Putamen (tissue), 1 donor: Measurements from ENCODE around the gene CYB561D2.

Experiments
- DNase-seq: peaks from one replicate; pipeline ENCODE4 v3.0.0-alpha.2; 2016; ENCODE audit warnings: low spot score

Gene CYB561D2

DNA sequence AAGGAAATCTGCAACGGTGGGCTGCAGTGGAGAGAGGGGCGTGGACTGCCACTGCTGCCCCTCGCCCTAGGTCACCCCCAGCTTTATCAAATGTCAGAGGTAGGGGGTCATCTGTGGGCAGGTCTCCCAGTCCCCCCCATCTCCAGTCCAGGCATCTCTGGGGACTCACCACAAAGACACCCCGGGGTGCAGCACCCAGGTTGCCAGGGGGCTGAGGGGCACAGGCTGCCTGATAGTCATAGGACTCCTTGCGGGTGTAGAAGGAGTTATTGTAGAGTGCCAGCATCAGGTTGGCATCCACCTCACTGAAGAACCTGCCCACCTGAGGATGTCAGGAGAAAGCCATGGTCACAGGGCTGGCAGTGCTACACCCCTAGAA is 15.2 kb downstream of the CYB561D2 start:
- DNase-seq, result no peak

DNA sequence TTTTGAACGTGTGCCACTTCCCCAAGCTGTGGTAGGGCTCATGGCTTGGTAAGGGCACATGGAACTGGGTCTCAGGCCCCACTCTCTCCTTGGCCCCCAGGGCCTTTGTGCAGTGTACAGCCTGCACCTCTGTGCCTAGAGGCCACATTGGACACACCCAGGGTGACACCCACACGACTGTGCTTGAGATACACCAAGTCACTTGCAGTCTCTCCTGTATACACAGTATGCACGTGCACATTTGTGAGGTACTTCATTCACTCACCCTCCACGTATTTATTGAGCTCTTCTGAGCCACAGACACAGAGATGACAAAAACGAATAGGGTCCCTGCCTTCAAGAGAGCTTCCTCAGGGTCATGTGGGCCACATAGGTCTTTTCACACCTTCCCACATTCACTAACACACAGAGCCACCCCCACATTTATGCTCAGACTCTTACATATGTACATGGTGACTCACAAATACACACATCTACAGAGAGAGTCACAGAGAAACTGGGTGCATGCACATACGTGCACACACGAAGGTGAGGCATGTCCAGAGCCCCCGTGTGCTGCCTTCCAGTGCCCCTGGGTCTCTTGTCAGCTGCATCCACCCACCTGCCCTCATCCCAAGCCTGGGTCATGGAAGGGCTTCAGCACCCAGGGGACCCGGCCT is 18.5 kb downstream of the CYB561D2 start:
- no peak for DNase-seq

DNA sequence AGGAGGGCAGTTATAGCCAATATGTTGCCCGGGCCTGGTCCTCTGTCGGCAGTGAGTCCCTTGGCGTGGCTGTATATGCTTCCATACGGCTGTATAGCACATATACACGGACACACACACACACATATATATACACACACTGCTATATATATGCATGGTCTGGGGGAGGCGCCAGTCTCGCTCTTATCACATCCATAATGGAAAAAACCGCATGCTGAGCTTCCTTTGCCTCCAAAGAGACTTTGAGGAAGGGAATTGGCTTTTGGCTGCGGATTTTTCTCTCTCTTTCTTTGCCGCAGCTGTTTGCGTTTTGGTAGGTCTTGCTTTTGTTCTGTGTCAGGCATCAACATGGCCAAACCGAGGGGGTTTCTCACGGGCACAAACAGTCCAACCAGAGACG is 19.9 kb downstream of the CYB561D2 start:
- no peak for DNase-seq

DNA sequence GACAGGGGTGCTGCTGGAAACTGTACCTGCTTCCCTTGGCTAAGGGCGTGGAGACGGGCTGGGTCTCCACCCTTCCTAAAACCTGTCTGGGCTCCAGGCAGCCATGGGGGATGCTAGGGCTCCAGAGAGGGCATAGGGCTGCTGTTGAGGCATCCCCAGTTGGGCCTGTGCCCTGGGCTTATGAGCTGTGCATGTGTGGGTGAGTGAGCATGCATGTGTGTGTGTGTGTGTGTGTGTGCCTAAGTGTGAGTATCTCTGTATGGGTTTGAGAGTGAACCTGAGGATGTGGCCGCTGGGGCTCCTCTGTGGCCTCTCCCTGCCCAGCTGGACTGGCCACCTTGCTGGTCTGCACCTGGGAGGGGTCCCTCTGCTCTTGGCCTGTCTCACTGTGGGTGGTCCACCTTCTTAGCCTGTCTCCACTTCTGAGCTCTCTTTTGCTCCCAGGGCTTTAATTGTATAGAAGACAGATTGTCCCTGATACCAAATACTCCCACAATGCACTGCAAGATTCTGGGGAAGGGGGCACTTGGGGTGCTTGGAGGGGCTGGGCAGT is 20.5 kb downstream of the CYB561D2 start:
- DNase-seq, result no peak

DNA sequence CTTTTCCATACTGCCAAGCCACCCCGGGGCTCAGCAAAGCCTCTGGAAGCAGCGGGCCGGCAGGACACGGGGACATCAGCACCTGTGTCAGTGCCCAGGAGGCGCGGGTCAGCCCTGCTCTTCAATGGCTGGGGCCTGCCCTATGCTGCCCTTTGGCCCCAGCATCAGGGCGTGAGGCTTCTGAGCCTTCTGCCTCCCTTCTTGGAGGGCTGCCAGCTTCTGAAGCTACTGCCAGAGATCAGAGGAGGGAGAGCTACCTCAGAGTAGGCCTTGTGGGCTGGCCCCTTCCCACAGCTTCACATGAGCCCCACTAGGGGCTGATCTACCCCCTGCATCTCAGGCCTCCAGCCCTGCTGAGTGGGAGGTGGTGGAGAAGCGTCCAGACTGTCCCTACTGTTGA is 21.7 kb downstream of the CYB561D2 start:
- DNase-seq, result no peak

DNA sequence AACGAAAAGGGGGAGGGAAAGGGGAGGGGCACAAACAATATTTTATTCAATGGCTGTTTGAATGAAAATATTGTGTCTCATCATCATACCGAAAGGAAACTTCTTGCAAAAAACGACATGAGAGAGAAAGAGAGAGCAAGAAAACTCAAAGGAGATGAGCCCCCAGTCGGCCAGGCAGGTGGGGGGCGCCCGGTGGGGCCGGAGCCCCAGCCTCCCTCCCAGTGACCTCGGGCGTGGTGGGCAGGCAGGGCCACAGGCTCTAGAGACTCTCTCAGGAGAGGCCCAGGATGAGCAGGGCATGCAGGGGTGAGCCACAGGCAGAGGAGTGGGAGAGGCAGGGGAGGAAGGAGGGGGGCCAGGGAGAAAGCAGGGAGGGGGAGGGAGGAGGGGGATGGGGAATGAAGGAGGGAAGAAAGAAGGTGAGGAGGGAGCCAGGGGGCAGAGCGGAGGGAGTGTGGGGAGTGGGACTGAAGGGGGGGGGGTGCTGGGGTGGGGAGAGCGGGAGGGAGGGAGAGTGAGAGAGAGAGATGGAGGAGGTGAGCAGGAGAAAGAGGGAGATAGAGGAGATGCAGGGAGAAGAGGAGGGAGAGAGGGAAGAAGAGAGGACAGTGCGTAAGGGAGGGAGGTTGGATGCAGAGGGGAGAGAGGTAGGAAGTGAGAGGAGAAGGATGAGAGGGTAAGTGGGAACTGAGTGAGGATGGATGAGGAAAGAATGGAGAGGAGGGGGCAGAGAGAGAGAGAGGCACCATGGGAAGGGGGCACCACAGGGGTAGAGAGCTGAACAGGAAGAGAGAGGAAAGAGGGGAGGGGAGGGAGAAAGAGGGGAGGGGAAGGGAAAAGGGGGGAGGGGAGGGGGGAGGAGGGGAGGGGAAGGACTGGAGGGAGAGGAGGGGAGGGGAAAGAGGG is 22.7 kb downstream of the CYB561D2 start:
- DNase-seq, result no peak

DNA sequence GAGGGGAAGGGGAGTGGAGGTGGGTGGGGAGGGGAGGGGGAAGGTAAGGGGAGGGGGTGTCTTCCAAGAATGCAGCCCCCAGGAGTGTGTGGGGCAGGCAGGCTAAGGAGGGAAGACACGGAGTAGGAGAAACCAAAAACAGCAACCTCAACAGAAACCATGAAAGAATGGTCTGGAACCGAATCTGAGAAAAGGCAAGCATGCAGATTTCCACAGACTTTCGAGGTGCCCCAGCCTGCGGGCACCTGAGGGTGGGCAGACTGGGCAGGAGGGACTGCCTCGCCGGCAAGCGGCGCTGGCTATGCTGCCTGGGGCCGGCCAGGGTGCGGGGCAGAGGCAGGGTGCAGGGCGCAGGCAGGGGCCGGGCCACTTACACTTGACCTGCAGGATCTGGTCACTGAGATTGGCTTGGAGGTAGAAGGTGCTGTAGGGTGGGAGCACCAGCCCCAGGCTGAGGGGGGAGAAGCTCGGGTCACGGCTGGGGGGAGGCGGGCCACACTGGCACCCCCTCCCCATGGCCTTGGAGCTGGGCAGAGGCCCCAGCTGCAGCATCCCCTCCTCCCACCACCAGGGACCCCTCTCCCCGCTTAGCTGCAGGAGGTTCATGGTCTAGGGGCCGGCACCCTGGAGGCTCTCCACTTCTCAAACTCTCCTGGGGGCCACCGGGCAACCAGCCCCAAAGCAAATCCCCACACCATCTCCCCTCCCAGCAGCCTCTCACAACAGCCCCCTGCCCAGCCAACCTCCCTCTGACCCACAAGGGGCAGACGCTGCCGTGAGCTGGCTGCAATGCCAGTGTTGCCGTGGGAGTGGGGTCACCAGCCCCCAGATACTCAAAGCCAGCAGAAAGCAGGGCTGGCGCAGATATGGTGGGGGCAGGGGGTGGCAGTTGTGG is 23.9 kb downstream of the CYB561D2 start:
- DNase-seq, result no peak

DNA sequence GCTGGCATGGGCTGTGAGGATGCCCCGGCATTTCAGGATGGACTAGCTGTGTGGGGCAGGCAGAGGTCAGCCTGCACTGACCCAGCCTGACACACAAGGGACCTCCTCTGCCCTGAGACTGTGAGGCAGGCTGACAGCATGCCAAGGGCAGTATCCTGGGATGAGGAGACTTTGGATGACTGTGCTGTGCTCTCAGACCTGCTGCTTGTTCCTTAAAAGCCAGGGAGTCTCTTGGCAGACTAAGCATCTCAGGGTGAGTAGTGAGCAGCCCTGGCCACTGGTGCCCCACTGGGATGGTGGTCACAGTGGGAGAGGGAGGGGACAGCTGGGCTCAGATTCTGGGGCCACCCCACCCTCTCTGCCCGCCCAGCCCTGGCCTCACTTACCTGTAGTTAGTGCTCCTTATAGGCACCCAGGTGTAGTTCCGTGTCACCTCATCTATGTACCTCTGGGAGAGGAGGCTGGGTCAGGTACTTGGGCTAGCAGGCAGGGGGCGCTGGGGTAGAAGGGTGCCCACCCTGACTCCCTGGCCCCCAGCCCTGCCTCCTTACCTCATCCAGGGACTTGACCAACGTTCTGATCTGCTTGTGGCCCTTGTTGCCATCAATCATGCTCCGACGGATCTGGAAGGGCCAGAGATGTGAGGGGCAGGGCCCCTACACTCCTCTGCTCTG is 24.7 kb downstream of the CYB561D2 start:
- DNase-seq, result no peak

DNA sequence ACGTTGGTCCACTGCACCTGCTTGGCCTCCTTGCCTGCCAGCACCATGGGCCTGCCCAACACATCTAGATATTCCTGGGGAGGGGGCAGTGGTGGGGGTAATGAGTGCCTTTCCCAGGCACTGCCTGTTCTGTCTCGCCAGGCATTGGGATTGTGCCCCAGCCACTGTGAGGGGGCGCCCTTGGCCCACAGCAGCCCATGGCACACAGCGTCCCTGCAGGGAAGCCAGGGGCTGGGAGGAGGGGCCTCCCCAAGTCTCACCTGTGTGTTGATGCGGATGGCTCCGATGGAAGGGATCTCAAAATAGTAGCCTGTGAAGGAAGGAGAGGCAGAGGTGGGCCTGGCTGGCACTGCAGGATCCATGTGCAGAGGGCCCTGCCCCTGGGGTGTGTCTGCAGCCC is 27.4 kb downstream of the CYB561D2 start:
- no peak for DNase-seq

DNA sequence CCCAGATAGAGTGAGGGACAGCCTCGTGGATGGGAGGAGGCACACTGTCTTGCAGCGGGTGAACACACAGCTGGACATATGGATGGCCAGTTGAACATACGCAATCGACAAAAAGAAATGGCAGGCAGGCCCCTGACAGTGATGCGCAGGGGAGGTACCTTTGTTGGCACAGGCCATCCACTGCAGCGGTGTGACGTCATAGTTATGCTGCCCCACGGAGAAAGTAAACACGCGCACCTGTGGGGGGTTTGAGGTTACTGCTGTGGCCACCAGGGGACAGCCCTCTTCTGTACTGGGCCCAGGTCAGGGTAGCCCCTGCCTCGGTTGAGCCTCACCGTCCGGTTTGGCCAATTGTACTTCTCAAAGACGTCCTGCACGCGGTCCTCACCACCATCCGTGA is 28.1 kb downstream of the CYB561D2 start:
- DNase-seq, result no peak

DNA sequence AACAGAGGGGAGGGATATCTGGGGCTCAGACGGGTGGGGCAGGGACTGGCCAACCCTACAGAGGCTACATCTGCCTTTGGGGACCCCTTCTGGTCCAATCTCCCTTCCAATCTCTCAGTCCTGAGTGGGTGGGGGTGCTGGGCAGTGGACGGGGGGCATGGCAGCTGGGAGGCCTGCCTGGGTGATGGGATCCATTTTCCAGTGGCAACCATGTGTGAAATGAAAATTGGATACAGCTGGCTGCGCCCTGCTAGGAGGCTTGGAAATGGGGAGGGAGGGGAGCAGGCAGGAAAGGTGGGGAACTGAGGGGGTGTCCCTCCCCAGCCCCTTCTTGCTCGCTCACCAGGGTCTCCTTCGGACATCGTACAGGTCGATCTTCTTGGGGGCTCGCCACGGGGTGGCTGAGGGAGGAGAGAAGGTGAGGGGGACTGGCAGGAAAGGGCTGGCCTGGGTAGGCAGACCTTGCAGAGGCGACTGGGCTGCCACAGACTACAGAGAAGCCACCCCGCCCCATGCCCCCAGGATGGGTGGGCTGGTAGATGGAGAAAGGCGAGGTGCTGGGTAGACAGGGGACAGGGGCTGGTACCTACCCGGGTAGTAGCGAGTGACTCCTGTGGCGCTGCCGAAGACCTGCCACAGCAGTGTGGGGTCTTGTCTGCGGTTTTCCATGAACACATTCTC is 29.9 kb downstream of the CYB561D2 start:
- no peak for DNase-seq

DNA sequence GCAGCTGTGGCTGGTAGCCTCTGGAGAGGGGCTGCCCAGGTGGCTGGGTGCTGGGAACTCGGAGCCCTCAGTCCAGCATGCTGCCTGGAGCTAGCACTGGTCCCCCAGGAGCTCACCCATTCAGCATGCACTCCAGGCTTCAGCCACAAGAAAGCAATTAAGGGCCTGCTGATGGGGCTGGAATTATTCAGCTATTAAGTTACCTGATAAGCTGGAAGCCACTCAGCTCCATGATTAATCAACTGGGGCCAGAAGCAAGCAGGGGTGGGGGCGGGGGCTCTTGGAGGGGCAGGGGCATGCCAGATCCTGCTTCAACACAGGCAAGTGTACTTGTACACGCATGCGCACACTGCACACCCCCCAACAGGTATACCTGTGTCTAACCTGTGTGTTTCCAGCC is 30.7 kb downstream of the CYB561D2 start:
- no peak for DNase-seq

DNA sequence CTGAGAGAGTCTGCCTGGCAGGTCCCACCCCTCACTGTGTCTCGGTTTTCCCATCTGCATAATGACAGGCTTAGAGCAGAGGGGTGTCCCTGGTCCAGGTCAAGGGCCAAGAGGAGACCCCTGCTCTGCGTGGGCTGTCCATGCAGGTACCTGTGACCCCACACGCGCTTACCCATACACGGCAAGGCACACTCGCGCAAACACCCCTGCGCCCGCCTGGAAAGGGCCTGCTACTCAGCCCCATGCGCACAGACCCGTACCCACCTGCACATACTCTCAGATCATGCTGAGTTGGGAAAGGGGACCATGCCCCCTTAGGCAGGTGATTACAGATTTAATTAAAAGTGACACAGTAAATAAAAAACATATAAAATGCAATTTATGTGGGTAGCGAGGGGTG is 32.1 kb downstream of the CYB561D2 start:
- DNase-seq, result no peak

DNA sequence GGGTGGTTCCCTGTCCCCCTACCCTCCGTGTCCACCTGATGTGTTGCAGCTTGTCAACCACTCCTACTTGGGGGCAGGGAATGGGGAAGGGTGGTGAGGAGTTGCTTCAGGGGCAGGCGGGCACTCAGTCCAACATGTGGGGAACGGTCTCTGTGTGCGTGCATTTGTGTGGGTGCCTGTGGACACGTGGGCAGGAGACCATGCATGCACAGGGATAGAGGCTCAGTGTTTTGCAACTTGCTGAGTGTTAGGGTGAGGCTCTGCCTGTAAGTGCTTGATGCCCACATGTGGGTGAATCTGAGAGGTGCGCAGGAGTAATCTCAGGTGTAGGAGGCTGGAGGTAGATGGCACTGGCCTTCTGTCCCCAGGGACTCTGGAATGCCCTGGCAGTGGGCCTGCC is 33.1 kb downstream of the CYB561D2 start:
- DNase-seq, result no peak

DNA sequence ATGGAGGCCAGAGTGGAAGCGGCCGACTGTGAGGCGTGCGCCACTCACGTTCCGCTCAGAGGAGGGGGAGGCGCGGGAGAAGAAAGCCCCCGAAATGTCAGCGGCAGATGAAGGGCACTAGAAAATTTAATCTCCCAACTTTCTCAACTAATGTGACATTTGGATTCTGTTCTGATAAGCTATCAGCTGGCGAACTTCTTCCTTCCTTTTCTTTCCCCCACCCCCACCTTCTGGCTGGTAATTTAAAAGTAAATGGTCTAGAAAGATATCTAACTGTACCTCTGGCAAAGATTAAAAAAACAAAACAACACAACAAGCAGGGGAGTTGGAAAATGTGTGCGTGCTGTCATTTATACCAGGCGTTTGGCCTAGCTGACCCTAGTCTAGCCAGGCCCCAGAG is 35.1 kb downstream of the CYB561D2 start:
- DNase-seq, result no peak

DNA sequence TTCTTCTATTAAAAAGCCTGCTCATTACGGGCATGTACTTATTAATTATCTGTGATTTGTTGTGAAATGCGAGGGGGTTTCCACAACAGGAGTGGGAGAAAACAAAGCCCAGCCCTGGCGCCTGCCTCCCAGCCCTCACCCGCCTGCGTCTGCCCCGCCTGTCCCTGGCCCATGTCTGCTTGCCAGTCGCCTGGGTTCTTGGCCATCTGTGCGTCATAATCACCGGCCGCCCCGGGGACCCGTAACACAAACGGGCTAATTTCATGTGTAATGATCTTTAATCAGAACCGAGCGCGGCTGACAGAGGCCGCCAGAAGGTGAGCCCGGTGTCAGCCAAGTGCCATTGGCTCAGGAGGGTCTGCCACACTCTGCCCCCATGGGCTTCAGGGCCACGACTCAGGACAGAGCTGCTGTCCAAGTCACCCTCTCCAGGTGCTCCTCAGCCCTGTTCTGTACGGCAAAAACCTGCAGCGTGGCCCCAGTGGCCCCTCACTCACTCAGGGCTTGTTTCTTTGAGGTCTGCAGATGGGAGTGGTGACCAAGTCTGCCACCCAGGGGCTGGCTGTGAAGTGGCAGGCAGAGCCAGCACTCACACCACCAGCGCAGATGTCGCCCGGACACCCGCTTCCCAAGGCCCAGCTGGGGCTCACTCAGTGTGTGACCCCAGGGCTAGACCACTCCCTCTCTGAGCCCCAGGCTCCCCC is 37.5 kb downstream of the CYB561D2 start:
- DNase-seq, result no peak

DNA sequence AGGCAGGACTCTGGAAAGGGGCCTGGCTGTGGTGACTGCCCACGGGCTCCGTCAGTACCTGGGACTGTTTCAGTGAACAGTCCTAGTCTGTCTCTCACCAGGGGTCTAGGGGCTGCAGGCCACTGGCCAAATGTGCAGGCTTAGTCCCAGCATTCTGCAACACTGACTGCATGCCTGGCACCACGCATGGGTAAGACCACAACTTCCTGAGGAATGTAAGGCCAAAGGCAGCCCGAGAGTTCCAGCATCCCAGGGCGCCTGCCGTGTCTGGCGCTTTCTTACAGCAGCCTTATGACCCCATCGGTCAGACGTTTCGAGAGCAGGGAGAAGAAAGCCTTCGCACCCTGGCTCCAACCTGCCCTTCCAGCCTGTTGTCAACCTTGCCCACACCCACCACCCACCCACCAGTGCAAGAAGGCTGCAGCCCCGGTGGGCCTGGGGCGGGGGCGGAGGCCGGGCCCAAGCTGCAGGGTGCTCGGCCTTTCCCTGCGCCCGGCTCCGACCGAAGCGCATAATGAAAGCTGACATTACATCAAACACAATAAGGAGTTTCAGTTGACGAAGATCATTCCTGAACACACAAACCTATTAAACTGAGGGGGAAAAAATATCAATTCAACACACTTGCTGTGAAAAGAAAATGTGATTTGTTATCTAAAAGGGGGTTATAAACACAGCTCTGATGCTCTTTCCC is 38.2 kb downstream of the CYB561D2 start:
- DNase-seq, result no peak

DNA sequence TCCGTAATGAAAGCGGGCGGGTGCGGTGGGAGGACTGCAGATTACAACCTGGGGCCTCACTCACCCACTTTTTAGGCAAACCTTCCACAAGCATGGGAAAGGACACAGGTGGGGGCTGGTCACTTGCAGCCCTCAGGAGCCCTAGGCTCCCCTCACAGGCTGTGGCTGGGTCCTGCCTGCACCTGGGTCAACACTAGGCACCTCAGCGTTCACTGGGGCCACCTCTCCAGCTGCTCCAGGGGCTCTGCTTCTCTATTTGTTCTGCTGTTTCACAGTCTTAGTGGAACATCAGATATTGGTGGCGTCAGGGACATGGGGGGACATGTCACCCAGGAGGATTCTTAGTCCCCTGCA is 38.7 kb downstream of the CYB561D2 start:
- DNase-seq, result no peak

DNA sequence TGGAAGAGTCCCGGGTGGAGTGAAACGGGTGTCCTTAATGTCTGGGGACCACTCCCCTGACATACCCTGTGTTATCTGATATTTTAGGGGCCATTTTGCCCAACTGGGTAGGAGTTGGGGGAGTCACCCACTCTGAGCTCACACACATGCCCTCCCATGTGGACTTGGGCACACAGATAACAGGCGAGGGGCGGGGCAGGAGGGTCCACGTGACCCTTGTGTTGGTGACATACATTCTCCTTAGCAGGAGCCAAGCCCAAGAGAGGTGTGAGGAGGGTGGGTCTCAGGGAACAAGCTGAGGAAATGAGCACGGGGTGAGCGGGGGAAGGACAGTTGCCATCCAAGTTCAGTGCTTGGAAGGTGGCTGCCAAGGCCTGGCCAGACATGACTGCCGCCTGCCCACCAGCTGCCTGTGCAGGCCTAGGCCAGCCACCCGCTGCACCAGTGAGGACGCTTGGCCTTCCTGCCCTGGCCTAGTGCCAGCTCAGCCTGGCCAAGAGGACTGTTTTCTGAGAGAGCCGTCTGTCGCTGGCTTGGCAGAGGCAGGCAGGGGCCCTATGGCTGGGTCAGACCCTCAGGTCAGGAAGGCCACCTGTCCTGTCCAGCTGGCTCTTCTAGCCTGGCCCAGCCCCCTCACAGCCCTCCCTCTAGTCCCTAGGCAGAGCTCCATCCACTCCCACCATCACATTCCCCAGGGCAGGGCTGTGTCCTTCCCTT is 40.0 kb downstream of the CYB561D2 start:
- no peak for DNase-seq
